Activated CD8-positive, alpha-beta T cell treated with anti-CD3 and anti-CD28 coated beads for 36 hours (primary cell): ENCODE measurements around the gene NOXA1. TPM values are rescaled to one million over a fixed set of nuclear protein-coding genes. Genes with fewer than 3 reads are reported as not detected.
A peak's percentile ranks its signal among the peaks of the same experiment; 100 is the strongest.
"Not testable (repeated sequence)": the region's sequence is repeated elsewhere in the genome, so short reads cannot be mapped to it uniquely, and the experiment has no call there.

Experiments
- ATAC-seq: fragments of 200-7000 bp; cut with Tn5 transposase; one replicate; pipeline ENCODE4 v1.10.0; 2021; ENCODE audit warnings: mild to moderate bottlenecking, moderate library complexity
- CTCF ChIA-PET: fragments of 350-600 bp; sonication (Branson Sonifier 250); formaldehyde crosslinking; loops from one replicate; lab custom pipeline; 2021; ENCODE audit warnings: antibody characterized with exemption; lab: Charles Lee
- POLR2A ChIA-PET: fragments of 350-600 bp; sonication (Branson Sonifier 250); formaldehyde crosslinking; loops from one replicate; lab custom pipeline; 2021; ENCODE audit warnings: antibody characterized with exemption; lab: Charles Lee
- DNase-seq: peaks from one replicate; pipeline ENCODE4 v3.0.0-alpha.2; 2020
- H3K27ac Mint-ChIP-seq: one replicate; pipeline ENCODE4 v1.8.0; 2021; ENCODE audit warnings: mild to moderate bottlenecking, mixed read lengths
- H3K27me3 Mint-ChIP-seq: one replicate; pipeline ENCODE4 v1.8.0; 2021; ENCODE audit warnings: mixed read lengths
- H3K36me3 Mint-ChIP-seq: one replicate; pipeline ENCODE4 v1.8.0; 2021; ENCODE audit warnings: low read depth, mixed read lengths
- H3K4me1 Mint-ChIP-seq: one replicate; pipeline ENCODE4 v1.8.0; 2021; ENCODE audit warnings: low read depth, mixed read lengths
- H3K4me3 Mint-ChIP-seq: one replicate; pipeline ENCODE4 v1.8.0; 2021; ENCODE audit warnings: mild to moderate bottlenecking, moderate library complexity, mixed read lengths
- H3K9me3 Mint-ChIP-seq: one replicate; pipeline ENCODE4 v1.8.0; 2021; ENCODE audit warnings: mixed read lengths
- intact Hi-C: fragments of 100-400 bp; cut with micrococcal nuclease; formaldehyde crosslinking; loops from one replicate; pipeline ENCODE4 v1.10.0; 2022
- total RNA-seq, 2 experiments: library from RNA; stranded (reverse); gene quantifications; one replicate each; pipeline ENCODE4 v1.2.3, GENCODE V29; 2021
- TF ChIP-seq, protein P1 (sequence below): fragments of 200-600 bp; IDR thresholded peaks from one replicate; pipeline ENCODE4 v1.8.0; 2022; ENCODE audit warnings: antibody characterized with exemption, mild to moderate bottlenecking

Gene NOXA1
- total RNA-seq, 2 experiments from 2014 or later: 0.72 to 0.95 TPM

DNA sequence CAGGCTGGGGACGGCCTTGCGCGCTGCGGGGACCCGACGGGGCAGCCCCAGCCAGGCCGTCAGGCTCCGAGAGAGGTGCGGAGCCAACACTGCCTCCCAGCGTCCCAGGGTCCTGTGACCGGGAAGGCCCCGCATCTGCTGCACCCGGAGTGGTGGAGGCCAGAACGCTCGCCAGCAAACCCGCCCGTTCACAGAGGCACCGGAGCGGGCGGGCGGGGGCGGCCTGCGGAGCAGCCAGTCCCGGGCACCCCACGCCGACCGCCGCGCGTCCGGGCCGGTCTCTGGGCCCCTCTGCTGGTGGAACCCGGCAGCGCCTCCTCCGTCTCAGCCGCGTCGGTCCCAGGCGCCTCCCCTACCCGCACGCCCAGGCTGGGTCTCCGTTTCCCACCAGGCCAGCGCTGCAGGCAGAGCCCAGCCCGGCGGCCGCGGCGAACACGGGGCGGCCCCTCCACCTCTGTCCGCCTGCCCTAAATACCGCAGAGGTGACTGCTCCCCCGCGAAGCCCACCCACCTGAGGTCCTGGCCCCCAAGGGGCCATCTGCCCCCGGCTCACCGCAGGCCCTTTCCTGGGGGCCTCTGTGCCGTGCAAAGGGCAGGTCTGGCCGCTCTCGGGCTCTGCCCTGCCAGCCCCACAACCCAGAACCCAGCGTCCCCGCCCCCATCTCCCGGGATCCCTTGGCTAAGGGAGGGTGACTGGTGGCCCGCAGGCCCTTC lies 16.2 kb upstream of the NOXA1 start:
- Mint-ChIP-seq H3K36me3 (peaks cover 6% of the 10 kb centered on the region), H3K27ac (no peak overlapping the region), H3K4me3 (no peak overlapping the region), H3K9me3 (no peaks in the 10 kb centered on the region), H3K27me3 (peaks cover 2% of the 10 kb centered on the region), H3K4me1 (peaks cover 6% of the 10 kb centered on the region)
- DNase-seq: peak; percentile 79
- peak; percentile 93 for ATAC-seq
- POLR2A ChIA-PET: no interaction called here
- CTCF ChIA-PET: no interaction called here
- TF ChIP-seq, protein P1, sequence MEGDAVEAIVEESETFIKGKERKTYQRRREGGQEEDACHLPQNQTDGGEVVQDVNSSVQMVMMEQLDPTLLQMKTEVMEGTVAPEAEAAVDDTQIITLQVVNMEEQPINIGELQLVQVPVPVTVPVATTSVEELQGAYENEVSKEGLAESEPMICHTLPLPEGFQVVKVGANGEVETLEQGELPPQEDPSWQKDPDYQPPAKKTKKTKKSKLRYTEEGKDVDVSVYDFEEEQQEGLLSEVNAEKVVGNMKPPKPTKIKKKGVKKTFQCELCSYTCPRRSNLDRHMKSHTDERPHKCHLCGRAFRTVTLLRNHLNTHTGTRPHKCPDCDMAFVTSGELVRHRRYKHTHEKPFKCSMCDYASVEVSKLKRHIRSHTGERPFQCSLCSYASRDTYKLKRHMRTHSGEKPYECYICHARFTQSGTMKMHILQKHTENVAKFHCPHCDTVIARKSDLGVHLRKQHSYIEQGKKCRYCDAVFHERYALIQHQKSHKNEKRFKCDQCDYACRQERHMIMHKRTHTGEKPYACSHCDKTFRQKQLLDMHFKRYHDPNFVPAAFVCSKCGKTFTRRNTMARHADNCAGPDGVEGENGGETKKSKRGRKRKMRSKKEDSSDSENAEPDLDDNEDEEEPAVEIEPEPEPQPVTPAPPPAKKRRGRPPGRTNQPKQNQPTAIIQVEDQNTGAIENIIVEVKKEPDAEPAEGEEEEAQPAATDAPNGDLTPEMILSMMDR: peak; percentile 82
- intact Hi-C loops: loop anchor here (10.0 kb wide), 1 partner anchor 112 kb away; no protein-coding TSS in a partner anchor

DNA sequence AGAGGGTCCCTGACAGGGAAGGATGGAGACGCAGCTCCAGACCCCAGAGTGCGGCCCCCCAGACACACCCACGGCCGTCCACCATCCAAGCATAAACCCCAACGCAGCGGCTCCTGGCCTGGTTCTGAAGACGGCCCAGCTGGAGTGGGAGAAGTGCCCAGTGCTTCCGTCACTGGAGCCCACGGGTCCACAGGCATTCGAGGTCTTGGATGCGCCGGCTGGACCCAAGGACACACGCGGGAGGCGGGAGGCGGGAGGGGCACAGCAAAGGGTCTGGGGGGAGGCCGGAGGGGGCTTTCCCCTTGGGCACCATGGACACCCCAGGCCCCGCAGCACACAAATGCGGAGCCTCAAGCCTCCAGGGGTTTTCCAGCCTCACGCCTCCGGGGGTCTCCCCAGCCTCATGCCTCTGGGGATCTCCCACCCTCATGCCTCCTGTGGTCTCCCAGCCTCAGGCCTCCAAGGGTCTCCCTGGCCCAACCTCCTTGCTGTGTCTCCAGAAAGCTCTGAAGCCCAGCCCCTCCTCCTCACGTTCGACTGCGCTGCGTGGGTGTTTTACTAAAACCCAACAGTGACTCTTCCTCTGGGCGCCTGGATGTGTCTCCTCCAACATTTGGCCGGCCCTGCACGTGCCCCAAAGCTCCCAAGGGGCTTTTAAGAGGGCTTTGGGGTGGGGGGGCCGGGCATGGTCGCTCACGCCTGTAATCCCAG lies 15.4 kb upstream of the NOXA1 start:
- ChIA-PET POLR2A (interaction anchor here (0.5 to 2.4 kb wide), 4 partner anchors 15 to 137 kb away, joined by 3 to 8 read pairs (median 3); partner anchors contain the start of genes EXD3, NOXA1 and NRARP), CTCF (interaction anchor here (0.7 to 1.5 kb wide), 2 partner anchors 106 to 121 kb away, joined by 3 to 7 read pairs; partner anchors contain the start of gene NRARP)
- no peaks in the 10 kb centered on the region for H3K9me3 Mint-ChIP-seq
- no peaks in the 10 kb centered on the region for H3K36me3 Mint-ChIP-seq
- H3K27me3 Mint-ChIP-seq: peaks cover 2% of the 10 kb centered on the region
- intact Hi-C loops: loop anchor here (10.0 kb wide), 1 partner anchor 113 kb away; no protein-coding TSS in a partner anchor
- TF ChIP-seq, protein P1: no peak
- H3K4me1 Mint-ChIP-seq: peaks cover 6% of the 10 kb centered on the region
- ATAC-seq: no peak
- no peak overlapping the region for H3K27ac Mint-ChIP-seq
- no peak overlapping the region for H3K4me3 Mint-ChIP-seq
- peak; percentile 31 for DNase-seq

DNA sequence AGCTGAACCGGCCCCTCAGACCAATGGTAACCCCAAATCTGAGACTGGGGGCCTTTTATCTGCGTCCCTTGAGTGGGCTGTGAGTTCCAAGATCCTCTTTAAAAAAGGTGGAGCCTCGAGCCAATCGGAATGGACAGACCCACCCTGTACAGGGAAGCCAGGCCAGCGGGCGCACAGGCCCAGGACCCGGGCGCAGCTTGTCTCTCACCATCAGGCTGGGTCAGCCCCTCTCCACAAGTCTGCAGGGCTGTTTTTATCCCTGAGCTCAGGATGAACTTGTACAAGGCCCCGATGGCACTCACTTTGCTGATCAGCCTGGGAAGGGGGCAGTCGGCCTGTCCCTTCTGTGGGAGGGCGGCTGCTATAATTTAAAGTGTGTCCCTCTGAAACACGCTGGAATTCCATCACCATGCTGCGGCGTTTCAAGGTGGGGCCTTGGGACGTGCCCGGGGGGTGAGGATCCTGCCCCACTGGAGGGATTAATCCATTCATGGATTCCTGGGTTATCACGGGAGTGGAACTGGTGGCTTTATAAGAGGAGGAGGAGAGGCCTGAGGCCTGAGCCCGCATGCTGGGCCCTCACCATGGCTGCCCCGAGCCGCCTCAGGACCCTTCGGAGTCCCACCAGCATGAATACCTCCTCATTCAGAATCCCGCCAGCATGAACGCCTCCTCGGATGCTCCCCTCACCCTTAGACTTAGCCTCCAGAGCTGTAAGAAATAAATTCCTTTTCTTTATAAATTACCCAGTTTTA lies 14.4 kb upstream of the NOXA1 start:
- ChIA-PET POLR2A (interaction anchor here (1.3 to 2.4 kb wide), 2 partner anchors 14 to 107 kb away, joined by 3 to 8 read pairs; partner anchors contain the start of genes EXD3, NOXA1 and NRARP), CTCF (interaction anchor here (0.7 to 1.8 kb wide), 3 partner anchors 35 to 122 kb away, joined by 3 to 7 read pairs (median 6); partner anchors contain the start of gene NRARP)
- DNase-seq (no peak), ATAC-seq (no peak)
- intact Hi-C loops: loop anchor here (10.0 kb wide), 1 partner anchor 114 kb away; no protein-coding TSS in a partner anchor
- Mint-ChIP-seq H3K36me3 (no peaks in the 10 kb centered on the region), H3K4me1 (peaks cover 6% of the 10 kb centered on the region), H3K27me3 (peaks cover 2% of the 10 kb centered on the region), H3K9me3 (no peaks in the 10 kb centered on the region), H3K27ac (no peak overlapping the region), H3K4me3 (no peak overlapping the region)
- TF ChIP-seq, protein P1: no peak

DNA sequence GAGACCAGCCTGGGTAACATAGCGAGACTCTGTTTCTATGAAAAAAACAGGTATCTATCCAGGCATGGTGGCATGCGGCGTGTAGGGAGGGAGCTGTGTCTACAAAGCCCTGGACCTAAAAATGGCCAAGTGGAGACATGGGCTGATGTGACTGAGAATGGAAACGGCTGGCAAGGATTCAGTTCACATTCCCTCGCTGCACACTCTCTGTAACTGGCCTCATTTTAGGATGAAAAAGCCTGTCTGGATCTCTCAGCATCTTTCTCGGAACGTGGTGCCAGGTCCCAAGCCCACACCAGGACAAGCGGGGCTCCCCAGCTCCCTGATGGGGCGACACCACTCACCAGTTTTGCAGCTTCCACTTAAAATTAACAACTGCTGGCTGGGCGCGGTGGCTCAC lies 13.7 kb upstream of the NOXA1 start:
- ATAC-seq (no peak), DNase-seq (no peak)
- no peak overlapping the region for H3K27ac Mint-ChIP-seq
- TF ChIP-seq, protein P1: no peak
- ChIA-PET CTCF (interaction anchor here (1.0 to 1.8 kb wide), 3 partner anchors 13 to 123 kb away, joined by 3 to 7 read pairs (median 6); partner anchors contain the start of gene EXD3), POLR2A (interaction anchor here (2.4 kb wide), 1 partner anchor 13 kb away, joined by 8 read pairs; the partner anchor contains the start of genes EXD3 and NOXA1)
- intact Hi-C loops: loop anchor here (10.0 kb wide), 1 partner anchor 115 kb away; no protein-coding TSS in a partner anchor
- no peak overlapping the region for H3K4me3 Mint-ChIP-seq
- peaks cover 6% of the 10 kb centered on the region for H3K4me1 Mint-ChIP-seq
- H3K36me3 Mint-ChIP-seq: peaks cover 3% of the 10 kb centered on the region
- H3K27me3 Mint-ChIP-seq: peaks cover 3% of the 10 kb centered on the region
- no peaks in the 10 kb centered on the region for H3K9me3 Mint-ChIP-seq

DNA sequence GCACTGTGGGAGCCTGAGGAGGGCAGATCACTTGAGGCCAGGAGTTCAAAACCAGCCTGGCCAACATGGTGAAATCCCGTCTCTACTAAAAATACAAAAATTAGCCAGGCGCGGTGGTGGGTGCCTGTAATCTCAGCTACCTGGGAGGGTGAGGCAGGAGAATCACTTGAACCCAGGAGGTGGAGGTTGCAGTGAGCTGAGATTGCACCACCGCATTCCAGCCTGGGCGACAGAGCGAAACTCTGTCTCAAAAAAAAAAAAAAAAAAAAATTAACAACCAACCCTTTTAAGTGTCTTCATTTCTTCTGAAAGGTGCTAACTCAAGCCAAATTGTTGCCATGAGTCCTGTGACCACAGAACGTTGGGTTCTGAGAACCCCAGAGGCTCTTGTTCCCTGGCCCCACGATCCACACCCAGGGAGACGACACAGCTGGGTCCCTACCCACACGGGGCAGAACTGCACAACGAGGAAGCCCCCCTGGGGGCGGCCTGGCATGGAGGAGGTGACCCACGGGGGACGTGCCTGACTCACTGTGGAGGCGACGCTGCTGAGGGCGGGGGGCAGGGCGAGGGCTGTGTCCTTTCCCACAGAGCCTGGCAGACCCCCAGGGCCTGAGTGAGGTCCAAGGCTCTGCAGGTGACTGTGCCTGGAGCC lies 12.8 kb upstream of the NOXA1 start:
- ChIA-PET CTCF (interaction anchor here (1.0 to 1.8 kb wide), 3 partner anchors 12 to 123 kb away, joined by 3 to 6 read pairs (median 4); partner anchors contain the start of gene EXD3), POLR2A (interaction anchor here (0.6 to 1.2 kb wide), 2 partner anchors 12 to 147 kb away, joined by 3 to 4 read pairs; no protein-coding TSS in a partner anchor)
- H3K27me3 Mint-ChIP-seq, ATAC-seq, H3K4me1 Mint-ChIP-seq, H3K36me3 Mint-ChIP-seq, H3K4me3 Mint-ChIP-seq, intact Hi-C loops, H3K27ac Mint-ChIP-seq, DNase-seq, H3K9me3 Mint-ChIP-seq: not testable (repeated sequence)
